HEK293T (cell line): Measurements from ENCODE around the gene TLE5.

Source experiments
- ARNT ChIP-seq: fragments of 450-650 bp; IDR thresholded peaks from 2 replicates; pipeline ENCODE4 v1.6.1; 2017; ENCODE audit warnings: mild to moderate bottlenecking
- BHLHE40 ChIP-seq: fragments of 450-650 bp; IDR thresholded peaks from 2 replicates; pipeline ENCODE4 v1.6.1; 2016; ENCODE audit warnings: mild to moderate bottlenecking, moderate library complexity, borderline replicate concordance
- CTBP1 ChIP-seq: fragments of 450-650 bp; IDR thresholded peaks from 2 replicates; pipeline ENCODE4 v1.6.1; 2016; ENCODE audit warnings: borderline replicate concordance
- ELF4 ChIP-seq: fragments of 450-650 bp; IDR thresholded peaks from 2 replicates; pipeline ENCODE4 v1.6.1; 2017; ENCODE audit warnings: antibody characterized with exemption
- FOXA1 ChIP-seq: fragments of 450-650 bp; IDR thresholded peaks from 2 replicates; pipeline ENCODE4 v1.6.1; 2016; ENCODE audit warnings: mild to moderate bottlenecking
- FOXK2 ChIP-seq: fragments of 450-650 bp; IDR thresholded peaks from 2 replicates; pipeline ENCODE4 v1.6.1; 2016; ENCODE audit warnings: mild to moderate bottlenecking
- FOXM1 ChIP-seq: fragments of 450-650 bp; IDR thresholded peaks from 2 replicates; pipeline ENCODE4 v1.6.1; 2017; ENCODE audit warnings: mild to moderate bottlenecking, borderline replicate concordance
- HDGF ChIP-seq: fragments of 450-650 bp; IDR thresholded peaks from 2 replicates; pipeline ENCODE4 v1.6.1; 2017; ENCODE audit warnings: antibody characterized with exemption, borderline replicate concordance
- LEF1 ChIP-seq: fragments of 450-650 bp; IDR thresholded peaks from 2 replicates; pipeline ENCODE4 v1.6.1; 2017; ENCODE audit warnings: mild to moderate bottlenecking, borderline replicate concordance
- NFRKB ChIP-seq: fragments of 450-650 bp; IDR thresholded peaks from 2 replicates; pipeline ENCODE4 v1.6.1; 2016; ENCODE audit warnings: mild to moderate bottlenecking, moderate library complexity
- SP1 ChIP-seq: fragments of 450-650 bp; IDR thresholded peaks from 2 replicates; pipeline ENCODE4 v1.6.1; 2017
- SUZ12 ChIP-seq: fragments of 450-650 bp; IDR thresholded peaks from 2 replicates; pipeline ENCODE4 v1.6.1; 2016; ENCODE audit warnings: mild to moderate bottlenecking
- TARDBP ChIP-seq: fragments of 450-650 bp; IDR thresholded peaks from 2 replicates; pipeline ENCODE4 v1.6.1; 2016
- ZNF384 ChIP-seq: fragments of 450-650 bp; IDR thresholded peaks from 2 replicates; pipeline ENCODE4 v1.6.1; 2016

GRCh38 chr19:3071768-3072167, 9.5 kb upstream of the TLE5 start:
- no peak for TF ChIP-seq LEF1
- no peak for TF ChIP-seq FOXK2
- TF ChIP-seq ARNT, result no peak
- no peak for TF ChIP-seq HDGF
- no peak for TF ChIP-seq SUZ12
- TF ChIP-seq SP1, result no peak
- no peak for TF ChIP-seq CTBP1
- no peak for TF ChIP-seq ELF4
- TF ChIP-seq FOXA1, result no peak
- TF ChIP-seq TARDBP, result no peak
- TF ChIP-seq BHLHE40, result no peak
- TF ChIP-seq FOXM1, result no peak
- TF ChIP-seq NFRKB, result no peak
- no peak for TF ChIP-seq ZNF384
